ENCODE results near the gene MORF4L1.
"Not testable (repeated sequence)": the region's sequence is repeated elsewhere in the genome, so short reads cannot be mapped to it uniquely, and the experiment has no call there.

DNA sequence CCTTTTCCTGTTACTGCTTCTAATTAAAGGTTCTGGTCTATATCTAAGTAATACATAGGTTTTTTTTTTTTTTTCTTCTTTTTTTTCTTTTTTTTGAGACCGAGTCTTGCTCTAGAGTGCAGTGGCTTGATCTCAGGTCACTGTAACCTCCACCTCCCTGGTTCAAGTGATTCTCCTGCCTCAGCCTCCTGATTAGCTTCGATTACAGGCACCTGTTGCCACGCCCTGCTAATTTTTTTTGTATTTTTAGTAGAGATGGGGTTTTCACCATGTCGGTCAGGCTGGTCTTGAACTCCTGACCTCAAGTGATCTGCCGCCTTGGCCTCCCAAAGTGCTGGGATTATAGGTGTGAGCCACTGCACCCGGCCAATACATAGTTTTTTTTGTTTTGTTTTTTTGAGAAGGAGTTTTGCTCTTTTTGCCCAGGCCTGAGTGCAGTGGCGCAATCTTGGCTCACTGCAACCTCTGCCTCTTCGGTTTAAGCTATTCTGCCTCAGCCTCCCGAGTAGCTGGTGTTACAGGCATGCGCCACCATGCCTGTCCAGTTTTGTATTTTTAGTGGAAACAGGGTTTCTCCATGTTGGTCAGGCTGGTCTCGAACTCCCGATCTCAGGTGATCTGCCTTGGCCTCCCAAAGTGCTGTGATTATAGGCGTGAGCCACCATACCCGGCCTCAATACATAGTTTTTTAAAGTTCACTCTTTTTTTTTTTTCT lies 28.3 kb downstream of the MORF4L1 start:
- TF ChIP-seq CTCF (IDR thresholded peaks at IDR 0.05; ENCODE audit: insufficient read depth, low read length, poor library complexity, severe bottlenecking); EZH2phosphoT487 (conservative IDR thresholded peaks at IDR 0.05; ENCODE audit: low read length): not testable (repeated sequence)

Measured in SU-DHL-6 (cell line).